Neutrophil (primary cell): ENCODE measurements around the gene OS9.
A peak's percentile ranks its signal among the peaks of the same experiment; 100 is the strongest.

Source experiments
- H3K27ac ChIP-seq: fragments of 200-600 bp; sonication (generic); 2 replicates; pipeline ENCODE4 v1.5.1; 2016; ENCODE audit warnings: mild to moderate bottlenecking, moderate library complexity
- H3K27me3 ChIP-seq: fragments of 200-600 bp; sonication (generic); 2 replicates; pipeline ENCODE4 v1.6.0; 2016; ENCODE audit warnings: mild to moderate bottlenecking
- H3K36me3 ChIP-seq: fragments of 200-600 bp; sonication (generic); 2 replicates; pipeline ENCODE4 v1.5.1; 2017
- H3K4me1 ChIP-seq, 2 experiments: fragments of 200-600 bp in 1 of 2; sonication (generic) in 1 of 2; 1 replicate in 1 of 2; 2 replicates in 1 of 2; pipeline versions ENCODE4 v1.5.1 to v1.6.1; 2013 to 2016; ENCODE audit warnings: low read depth in 1 of 2, low read length in 1 of 2, mild to moderate bottlenecking in 1 of 2, moderate library complexity in 1 of 2; ENCODE audit not compliant: control insufficient read depth in 1 of 2, insufficient read depth in 1 of 2
- H3K4me3 ChIP-seq, 2 experiments: fragments of 200-600 bp in 1 of 2; sonication (generic) in 1 of 2; 1 replicate in 1 of 2; 2 replicates in 1 of 2; pipeline ENCODE4 v1.5.1; 2013 to 2016; ENCODE audit warnings: low read depth in 1 of 2, low read length in 1 of 2, mild to moderate bottlenecking in 1 of 2, moderate library complexity in 1 of 2
- H3K9me3 ChIP-seq: fragments of 200-600 bp; sonication (generic); 2 replicates; pipeline ENCODE4 v1.5.1; 2016
- CTCF ChIP-seq: fragments of 200-600 bp; sonication (generic); IDR thresholded peaks from 2 replicates; pipeline ENCODE4 v1.5.1; 2016; ENCODE audit warnings: antibody characterized with exemption

OS9 gene

DNA sequence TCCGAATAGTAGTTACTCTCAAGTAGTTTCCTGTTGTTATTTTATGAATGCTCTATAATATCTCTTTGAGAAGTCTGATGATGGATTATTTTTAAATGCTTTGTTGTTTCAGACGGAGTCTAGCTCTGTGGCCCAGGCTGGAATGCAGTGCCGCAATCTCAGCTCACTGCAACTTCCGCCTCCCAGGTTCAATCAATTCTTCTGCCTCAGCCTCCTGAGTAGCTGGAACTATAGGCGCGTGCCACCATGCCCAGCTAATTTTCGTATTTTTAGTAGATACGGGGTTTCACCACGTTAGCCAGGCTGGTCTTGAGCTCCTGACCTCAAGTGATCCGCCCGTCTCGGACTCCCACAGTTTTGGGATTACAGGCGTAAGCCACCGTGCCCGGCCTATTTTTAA is 1.4 kb upstream of the OS9 start:
- peaks cover 26% of the 10 kb centered on the region for H3K36me3 ChIP-seq
- H3K9me3 ChIP-seq: no peaks in the 10 kb centered on the region
- peaks cover 18 to 21% of the 10 kb centered on the region in 2 experiments for H3K4me1 ChIP-seq
- no peak for TF ChIP-seq CTCF
- H3K4me3 ChIP-seq: no peak overlapping the region
- H3K27ac ChIP-seq: no peak overlapping the region
- peaks cover 41% of the 10 kb centered on the region for H3K27me3 ChIP-seq

GRCh38 chr12:57693317-57693658 is 644 bp upstream of the OS9 start:
- H3K9me3 ChIP-seq: no peaks in the 10 kb centered on the region
- H3K36me3 ChIP-seq: peaks cover 34% of the 10 kb centered on the region
- peaks cover 18 to 21% of the 10 kb centered on the region in 2 experiments for H3K4me1 ChIP-seq
- H3K27ac ChIP-seq: peak overlapping the region; percentile 90
- H3K4me3 ChIP-seq: peak overlapping the region; percentile 76 to 94
- no peak for TF ChIP-seq CTCF
- H3K27me3 ChIP-seq: peaks cover 33% of the 10 kb centered on the region

DNA sequence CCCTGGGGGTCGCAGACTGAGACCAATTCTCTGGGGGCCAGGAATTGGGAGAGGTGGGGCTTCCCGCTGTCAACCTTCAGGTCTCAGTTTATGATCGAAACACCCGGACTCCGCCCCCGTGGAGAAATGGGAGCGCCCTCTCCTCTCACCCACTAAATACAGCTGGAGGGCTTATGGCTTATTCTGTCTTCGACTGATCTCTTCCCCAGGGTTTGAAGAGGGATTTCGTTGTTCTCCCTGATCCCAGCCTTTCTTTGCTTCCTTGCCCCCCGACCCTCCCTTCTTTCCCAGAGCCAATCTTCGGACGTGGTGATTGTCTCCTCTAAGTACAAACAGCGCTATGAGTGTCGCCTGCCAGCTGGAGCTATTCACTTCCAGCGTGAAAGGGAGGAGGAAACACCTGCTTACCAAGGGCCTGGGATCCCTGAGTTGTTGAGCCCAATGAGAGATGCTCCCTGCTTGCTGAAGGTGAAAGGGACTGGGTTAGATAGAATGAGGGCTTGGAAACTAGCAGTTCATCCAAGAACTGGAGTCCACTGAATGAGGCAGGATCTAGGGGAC is 607 bp downstream of the OS9 start:
- TF ChIP-seq CTCF: no peak
- Histone ChIP-seq H3K36me3 (peaks cover 42% of the 10 kb centered on the region), H3K4me1 (peaks cover 18 to 21% of the 10 kb centered on the region in 2 experiments), H3K27ac (peak overlapping the region; percentile 90), H3K27me3 (peaks cover 20% of the 10 kb centered on the region), H3K9me3 (no peaks in the 10 kb centered on the region), H3K4me3 (peak overlapping the region; percentile 76 to 94)

GRCh38 chr12:57695770-57696432 is 2.0 kb downstream of the OS9 start:
- Histone ChIP-seq H3K36me3 (peaks cover 51% of the 10 kb centered on the region), H3K27me3 (peaks cover 7% of the 10 kb centered on the region), H3K4me3 (peak overlapping the region in 1 of 2 experiments; percentile 5), H3K9me3 (no peaks in the 10 kb centered on the region), H3K27ac (no peak overlapping the region), H3K4me1 (peaks cover 18 to 21% of the 10 kb centered on the region in 2 experiments)
- TF ChIP-seq CTCF: no peak

DNA sequence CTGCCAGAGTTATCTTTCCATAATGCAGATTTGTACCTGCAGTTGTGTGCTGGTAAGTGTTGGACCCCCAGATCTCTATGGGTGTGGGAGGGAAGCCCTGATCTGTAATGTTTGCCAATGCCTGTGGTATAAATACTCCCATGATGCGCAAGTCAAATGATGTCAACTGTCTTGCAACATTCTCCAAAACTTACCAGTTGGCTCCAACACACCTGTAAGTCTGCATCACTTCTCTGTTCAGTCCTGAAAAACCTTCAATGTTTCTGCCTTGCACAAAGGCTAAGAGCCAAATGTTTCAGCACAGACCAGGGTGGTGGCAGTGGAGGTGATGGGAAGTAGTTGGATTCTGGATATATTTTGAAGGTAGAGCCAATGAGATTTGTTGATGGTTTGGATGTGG is 3.1 kb downstream of the OS9 start:
- no peak overlapping the region for H3K4me3 ChIP-seq
- peaks cover 63% of the 10 kb centered on the region for H3K36me3 ChIP-seq
- H3K4me1 ChIP-seq: peaks cover 18 to 21% of the 10 kb centered on the region in 2 experiments
- H3K27ac ChIP-seq: no peak overlapping the region
- H3K9me3 ChIP-seq: no peaks in the 10 kb centered on the region
- H3K27me3 ChIP-seq: no peaks in the 10 kb centered on the region
- no peak for TF ChIP-seq CTCF
